Effector CD4-positive, alpha-beta T cell (primary cell): ENCODE measurements around the gene DCBLD1.
"Not testable (repeated sequence)": the region's sequence is repeated elsewhere in the genome, so short reads cannot be mapped to it uniquely, and the experiment has no call there.

Source experiments
- DNase-seq: peaks from one replicate; pipeline ENCODE4 v3.0.0-alpha.2; 2020
- total RNA-seq: gene quantifications from one replicate; lab custom pipeline; 2026; lab: John Stamatoyannopoulos, UW

The DCBLD1 gene
- total RNA-seq = 3.8 reads per million, percentile 14 among the genes with 10 or more reads in this experiment

- DNase-seq = peak; percentile 28
These were observed at the start of gene DCBLD1 for GRCh38 chr6:117482240-117483003. Gene DCBLD1, plus strand, starts transcription at chr6:117482674. Its CDS starts 108 bp downstream, at chr6:117482782.

GRCh38 chr6:117440706-117441525, 41.6 kb upstream of the DCBLD1 start:
- no peak for DNase-seq

GRCh38 chr6:117441824-117442264, 40.6 kb upstream of the DCBLD1 start:
- DNase-seq = no peak

- DNase-seq = not testable (repeated sequence)
These were observed 40.2 kb upstream of the DCBLD1 start for GRCh38 chr6:117442313-117442712.

GRCh38 chr6:117444600-117444999, 37.9 kb upstream of the DCBLD1 start:
- DNase-seq = no peak

GRCh38 chr6:117446861-117447260, 35.6 kb upstream of the DCBLD1 start:
- no peak for DNase-seq

- no peak for DNase-seq
These were observed 34.5 kb upstream of the DCBLD1 start for GRCh38 chr6:117448011-117448410.

GRCh38 chr6:117448732-117449485, 33.6 kb upstream of the DCBLD1 start:
- DNase-seq = no peak

- peak; percentile 48 for DNase-seq
These were observed 32.7 kb upstream of the DCBLD1 start for GRCh38 chr6:117449549-117450439.

GRCh38 chr6:117451671-117452070, 30.8 kb upstream of the DCBLD1 start:
- no peak for DNase-seq

GRCh38 chr6:117456250-117456649, 26.2 kb upstream of the DCBLD1 start:
- DNase-seq = no peak

GRCh38 chr6:117456998-117457397, 25.5 kb upstream of the DCBLD1 start:
- DNase-seq = no peak

GRCh38 chr6:117459204-117459944, 23.1 kb upstream of the DCBLD1 start:
- DNase-seq = no peak

- no peak for DNase-seq
These were observed 18.5 kb upstream of the DCBLD1 start for GRCh38 chr6:117463762-117464665.

GRCh38 chr6:117464700-117465099, 17.8 kb upstream of the DCBLD1 start:
- DNase-seq = no peak

GRCh38 chr6:117465691-117466090, 16.8 kb upstream of the DCBLD1 start:
- DNase-seq = no peak

GRCh38 chr6:117467876-117468275, 14.6 kb upstream of the DCBLD1 start:
- no peak for DNase-seq

GRCh38 chr6:117468527-117468926, 13.9 kb upstream of the DCBLD1 start:
- DNase-seq = not testable (repeated sequence)

- DNase-seq = no peak
These were observed 13.1 kb upstream of the DCBLD1 start for GRCh38 chr6:117469356-117469755.

- DNase-seq = no peak
These were observed 12.7 kb upstream of the DCBLD1 start for GRCh38 chr6:117469791-117470190.
